ENCODE measurements around the gene SORCS2. TPM values are rescaled to one million over a fixed set of nuclear protein-coding genes. Genes with fewer than 3 reads are reported as not detected.

SORCS2 gene
- total and polyA plus RNA-seq, 2 donors (not counting 1 experiment from before 2014, with no cell fraction given): not detected

DNA sequence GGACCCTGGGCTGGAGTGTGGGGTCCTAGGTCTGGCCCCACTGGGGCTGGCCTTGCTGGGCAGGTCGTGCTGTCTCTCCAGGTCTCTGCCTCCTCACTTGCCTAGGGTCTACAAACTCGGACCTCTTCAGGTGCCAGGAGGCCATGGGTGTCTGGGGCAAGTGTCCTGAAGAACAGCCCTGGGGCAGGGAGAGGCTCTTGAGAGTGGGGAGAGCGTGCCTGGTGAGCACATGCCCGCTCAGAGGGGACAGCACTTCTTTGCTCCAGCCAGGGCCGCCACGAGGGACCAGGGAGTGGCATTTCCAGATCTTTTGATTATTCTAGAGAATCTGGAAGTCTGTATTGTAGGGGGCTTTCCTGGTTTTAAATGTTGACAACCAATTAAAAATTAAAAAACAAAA lies 63.7 kb downstream of the SORCS2 start:
- Histone ChIP-seq H3K9ac (ENCODE audit: low read length) (no peak overlapping the region), H3K4me1 (ENCODE audit: control insufficient read depth in 2 of 2, insufficient read depth in 2 of 2, low read length in 2 of 2) (no peaks in the 10 kb centered on the region), H3K79me2 (ENCODE audit: control insufficient read depth, insufficient read depth, low read length) (no peaks in the 10 kb centered on the region), H4K20me1 (ENCODE audit: control insufficient read depth, insufficient read depth, low read length, poor library complexity, severe bottlenecking) (no peaks in the 10 kb centered on the region), H3K27me3 (replicated peaks in 1 of 4; ENCODE audit: control extremely low read depth in 1 of 4, control insufficient read depth in 3 of 4, insufficient read depth in 4 of 4, low read length in 3 of 4) (no peaks in the 10 kb centered on the region), H3K4me3 (ENCODE audit: control extremely low read depth in 1 of 5, extremely low read depth in 1 of 5, insufficient read depth in 1 of 5, low read depth in 2 of 5, low read length in 4 of 5) (no peak overlapping the region), H2AFZ (ENCODE audit: insufficient read depth, low read depth, low read length, poor library complexity, severe bottlenecking) (no peak overlapping the region), H3K9me3 (ENCODE audit: control extremely low read depth in 1 of 3, control insufficient read depth in 2 of 3, insufficient read depth in 1 of 3, low read length in 2 of 3) (peaks cover 0 to 13% (median 0%) of the 10 kb centered on the region in 3 donors), H3K36me3 (replicated peaks in 1 of 2; ENCODE audit: control extremely low read depth in 1 of 2, control insufficient read depth in 1 of 2, extremely low read depth in 1 of 2, insufficient read depth in 2 of 2, low read length in 1 of 2) (no peaks in the 10 kb centered on the region), H3K27ac (ENCODE audit: low read length in 2 of 2) (no peak overlapping the region), H3K4me2 (replicated peaks; ENCODE audit: low read depth, low read length, poor library complexity, severe bottlenecking) (no peak overlapping the region)
- TF ChIP-seq CTCF (IDR thresholded peaks at IDR 0.05) (no peak), EZH2 (IDR thresholded peaks at IDR 0.05; ENCODE audit: borderline replicate concordance, insufficient read depth, low read depth, low read length, poor library complexity, severe bottlenecking) (no peak)
- ChIA-PET CTCF (no interaction called here), POLR2A (no interaction called here)
- DNase-seq (no peak), ATAC-seq (ENCODE audit: low read depth) (no peak)
- Mint-ChIP-seq H3K27me3 (peaks cover 29% of the 10 kb centered on the region), H3K4me1 (peaks cover 3% of the 10 kb centered on the region), H3K9me3 (ENCODE audit: insufficient read depth) (no peaks in the 10 kb centered on the region), H3K27ac (no peak overlapping the region), H3K4me3 (no peak overlapping the region)
- intact Hi-C loops (cut with micrococcal nuclease): no loop called here
- WGBS (ENCODE audit: insufficient coverage): 76% methylated on average over 4 of the region's 6 CpGs

GRCh38 chr4:7256984-7257810 lies 64.9 kb downstream of the SORCS2 start:
- Histone ChIP-seq H3K9me3 (ENCODE audit: control extremely low read depth in 1 of 3, control insufficient read depth in 2 of 3, insufficient read depth in 1 of 3, low read length in 2 of 3) (peaks cover 0 to 13% (median 0%) of the 10 kb centered on the region in 3 donors), H3K4me2 (replicated peaks; ENCODE audit: low read depth, low read length, poor library complexity, severe bottlenecking) (no peak overlapping the region), H3K4me3 (ENCODE audit: control extremely low read depth in 1 of 5, extremely low read depth in 1 of 5, insufficient read depth in 1 of 5, low read depth in 2 of 5, low read length in 4 of 5) (no peak overlapping the region), H4K20me1 (ENCODE audit: control insufficient read depth, insufficient read depth, low read length, poor library complexity, severe bottlenecking) (no peaks in the 10 kb centered on the region), H3K27me3 (replicated peaks in 1 of 4; ENCODE audit: control extremely low read depth in 1 of 4, control insufficient read depth in 3 of 4, insufficient read depth in 4 of 4, low read length in 3 of 4) (no peaks in the 10 kb centered on the region), H3K4me1 (ENCODE audit: control insufficient read depth in 2 of 2, insufficient read depth in 2 of 2, low read length in 2 of 2) (no peaks in the 10 kb centered on the region), H3K79me2 (ENCODE audit: control insufficient read depth, insufficient read depth, low read length) (no peaks in the 10 kb centered on the region), H3K27ac (ENCODE audit: low read length in 2 of 2) (no peak overlapping the region), H3K9ac (ENCODE audit: low read length) (no peak overlapping the region), H3K36me3 (replicated peaks in 1 of 2; ENCODE audit: control extremely low read depth in 1 of 2, control insufficient read depth in 1 of 2, extremely low read depth in 1 of 2, insufficient read depth in 2 of 2, low read length in 1 of 2) (no peaks in the 10 kb centered on the region), H2AFZ (ENCODE audit: insufficient read depth, low read depth, low read length, poor library complexity, severe bottlenecking) (no peak overlapping the region)
- DNase-seq: no peak
- Mint-ChIP-seq H3K9me3 (ENCODE audit: insufficient read depth) (no peaks in the 10 kb centered on the region), H3K4me1 (peaks cover 3% of the 10 kb centered on the region), H3K27ac (no peak overlapping the region), H3K27me3 (peaks cover 20% of the 10 kb centered on the region), H3K4me3 (no peak overlapping the region)
- ChIA-PET POLR2A (no interaction called here), CTCF (no interaction called here)
- no peak for TF ChIP-seq CTCF (IDR thresholded peaks at IDR 0.05)
- no peak for TF ChIP-seq EZH2 (IDR thresholded peaks at IDR 0.05; ENCODE audit: borderline replicate concordance, insufficient read depth, low read depth, low read length, poor library complexity, severe bottlenecking)
- ATAC-seq (ENCODE audit: low read depth): no peak
- intact Hi-C loops (cut with micrococcal nuclease): no loop called here
- 84% methylated on average over 16 of the region's 17 CpGs for WGBS (ENCODE audit: insufficient coverage)
